OCI-LY1 (cell line): Measurements from ENCODE around the gene CCDC187.

Experiments used
- H2AFZ ChIP-seq: fragments of 200-600 bp; sonication (generic), shearing (Covaris generic); 2 replicates; pipeline ENCODE4 v1.6.0; 2014; ENCODE audit warnings: antibody characterized with exemption, mild to moderate bottlenecking, low read length
- H3F3A ChIP-seq: fragments of 200-600 bp; sonication (generic), shearing (Covaris generic); 2 replicates; pipeline ENCODE4 v1.6.0; 2014; ENCODE audit warnings: mild to moderate bottlenecking, antibody characterized with exemption, low read length, moderate library complexity; ENCODE audit not compliant: insufficient read depth
- H3K27ac ChIP-seq: fragments of 200-600 bp; sonication (generic); 2 replicates; pipeline ENCODE4 v1.5.1; 2014; ENCODE audit warnings: low read length, mixed run types, mild to moderate bottlenecking, low read depth; ENCODE audit not compliant: poor library complexity, severe bottlenecking
- H3K27me3 ChIP-seq: fragments of 200-600 bp; sonication (generic); 2 replicates; pipeline ENCODE4 v1.6.0; 2014; ENCODE audit warnings: antibody characterized with exemption, mild to moderate bottlenecking, low read length, moderate library complexity; ENCODE audit not compliant: insufficient read depth
- H3K36me3 ChIP-seq: fragments of 200-600 bp; sonication (generic); 2 replicates; pipeline ENCODE4 v1.6.1; 2014; ENCODE audit warnings: mild to moderate bottlenecking, antibody characterized with exemption, low read length, moderate library complexity, mixed read lengths; ENCODE audit not compliant: insufficient read depth
- H3K4me1 ChIP-seq: fragments of 200-600 bp; sonication (generic); 2 replicates; pipeline ENCODE4 v1.5.1; 2014; ENCODE audit warnings: mild to moderate bottlenecking, low read length, moderate library complexity; ENCODE audit not compliant: insufficient read depth, severe bottlenecking
- H3K4me2 ChIP-seq: fragments of 200-600 bp; sonication (generic), shearing (Covaris generic); 2 replicates; pipeline ENCODE4 v1.6.1; 2014; ENCODE audit warnings: low read length
- H3K4me3 ChIP-seq: fragments of 200-600 bp; sonication (generic); 2 replicates; pipeline ENCODE4 v1.5.1; 2014; ENCODE audit warnings: low read length, low read depth, mild to moderate bottlenecking, mixed read lengths; ENCODE audit not compliant: poor library complexity, severe bottlenecking
- H3K79me2 ChIP-seq: fragments of 200-600 bp; shearing (Covaris generic); 2 replicates; pipeline ENCODE4 v1.6.1; 2016; ENCODE audit warnings: mixed run types, low read length, mixed read lengths; ENCODE audit not compliant: insufficient read depth
- H3K9ac ChIP-seq: fragments of 200-600 bp; sonication (generic), shearing (Covaris generic); 2 replicates; pipeline ENCODE4 v1.6.1; 2014; ENCODE audit warnings: mild to moderate bottlenecking, low read length, mixed read lengths
- H3K9me2 ChIP-seq: fragments of 200-600 bp; sonication (generic), shearing (Covaris generic); 2 replicates; pipeline ENCODE4 v1.6.1; 2014; ENCODE audit warnings: low read depth, mild to moderate bottlenecking, low read length, mixed read lengths
- H3K9me3 ChIP-seq: fragments of 200-600 bp; shearing (Covaris generic); 2 replicates; pipeline ENCODE4 v1.6.1; 2014; ENCODE audit warnings: low read length, mixed read lengths
- H4K20me1 ChIP-seq: fragments of 200-600 bp; sonication (generic), shearing (Covaris generic); 2 replicates; pipeline ENCODE4 v1.6.0; 2016; ENCODE audit warnings: mild to moderate bottlenecking, low read length; ENCODE audit not compliant: insufficient read depth
- EZH2 ChIP-seq: fragments of 200-600 bp; sonication (generic), shearing (Covaris generic); IDR thresholded peaks from 2 replicates; pipeline ENCODE4 v1.8.0; 2017; ENCODE audit warnings: borderline replicate concordance, mixed run types, mild to moderate bottlenecking, antibody characterized with exemption, low read length, moderate library complexity, mixed read lengths
- TF ChIP-seq, protein P1 (sequence below): fragments of 200-600 bp; sonication (generic), shearing (Covaris generic); IDR thresholded peaks from 2 replicates; pipeline ENCODE4 v1.5.1; 2017; ENCODE audit warnings: mild to moderate bottlenecking, antibody characterized with exemption, low read length, moderate library complexity, mixed read lengths

Gene CCDC187

GRCh38 chr9:136332482-136332983, 28.6 kb upstream of the CCDC187 start:
- H3K36me3 ChIP-seq, result no peaks in the 10 kb centered on the region
- H3K27ac ChIP-seq, result no peak overlapping the region
- H3K79me2 ChIP-seq, result no peaks in the 10 kb centered on the region
- H4K20me1 ChIP-seq, result no peaks in the 10 kb centered on the region
- H3K4me2 ChIP-seq, result no peak overlapping the region
- H3K9me2 ChIP-seq, result no peaks in the 10 kb centered on the region
- H3K27me3 ChIP-seq, result peaks cover 2% of the 10 kb centered on the region; the same call in 1 of the 2 replicates
- H3K9ac ChIP-seq, result no peak overlapping the region
- H3K4me3 ChIP-seq, result no peak overlapping the region
- no peaks in the 10 kb centered on the region for H3K4me1 ChIP-seq
- no peaks in the 10 kb centered on the region for H3K9me3 ChIP-seq
- TF ChIP-seq, protein P1, sequence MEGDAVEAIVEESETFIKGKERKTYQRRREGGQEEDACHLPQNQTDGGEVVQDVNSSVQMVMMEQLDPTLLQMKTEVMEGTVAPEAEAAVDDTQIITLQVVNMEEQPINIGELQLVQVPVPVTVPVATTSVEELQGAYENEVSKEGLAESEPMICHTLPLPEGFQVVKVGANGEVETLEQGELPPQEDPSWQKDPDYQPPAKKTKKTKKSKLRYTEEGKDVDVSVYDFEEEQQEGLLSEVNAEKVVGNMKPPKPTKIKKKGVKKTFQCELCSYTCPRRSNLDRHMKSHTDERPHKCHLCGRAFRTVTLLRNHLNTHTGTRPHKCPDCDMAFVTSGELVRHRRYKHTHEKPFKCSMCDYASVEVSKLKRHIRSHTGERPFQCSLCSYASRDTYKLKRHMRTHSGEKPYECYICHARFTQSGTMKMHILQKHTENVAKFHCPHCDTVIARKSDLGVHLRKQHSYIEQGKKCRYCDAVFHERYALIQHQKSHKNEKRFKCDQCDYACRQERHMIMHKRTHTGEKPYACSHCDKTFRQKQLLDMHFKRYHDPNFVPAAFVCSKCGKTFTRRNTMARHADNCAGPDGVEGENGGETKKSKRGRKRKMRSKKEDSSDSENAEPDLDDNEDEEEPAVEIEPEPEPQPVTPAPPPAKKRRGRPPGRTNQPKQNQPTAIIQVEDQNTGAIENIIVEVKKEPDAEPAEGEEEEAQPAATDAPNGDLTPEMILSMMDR, result no peak
- no peak for TF ChIP-seq EZH2
- H2AFZ ChIP-seq, result no peak overlapping the region
- H3F3A ChIP-seq, result no peaks in the 10 kb centered on the region

DNA sequence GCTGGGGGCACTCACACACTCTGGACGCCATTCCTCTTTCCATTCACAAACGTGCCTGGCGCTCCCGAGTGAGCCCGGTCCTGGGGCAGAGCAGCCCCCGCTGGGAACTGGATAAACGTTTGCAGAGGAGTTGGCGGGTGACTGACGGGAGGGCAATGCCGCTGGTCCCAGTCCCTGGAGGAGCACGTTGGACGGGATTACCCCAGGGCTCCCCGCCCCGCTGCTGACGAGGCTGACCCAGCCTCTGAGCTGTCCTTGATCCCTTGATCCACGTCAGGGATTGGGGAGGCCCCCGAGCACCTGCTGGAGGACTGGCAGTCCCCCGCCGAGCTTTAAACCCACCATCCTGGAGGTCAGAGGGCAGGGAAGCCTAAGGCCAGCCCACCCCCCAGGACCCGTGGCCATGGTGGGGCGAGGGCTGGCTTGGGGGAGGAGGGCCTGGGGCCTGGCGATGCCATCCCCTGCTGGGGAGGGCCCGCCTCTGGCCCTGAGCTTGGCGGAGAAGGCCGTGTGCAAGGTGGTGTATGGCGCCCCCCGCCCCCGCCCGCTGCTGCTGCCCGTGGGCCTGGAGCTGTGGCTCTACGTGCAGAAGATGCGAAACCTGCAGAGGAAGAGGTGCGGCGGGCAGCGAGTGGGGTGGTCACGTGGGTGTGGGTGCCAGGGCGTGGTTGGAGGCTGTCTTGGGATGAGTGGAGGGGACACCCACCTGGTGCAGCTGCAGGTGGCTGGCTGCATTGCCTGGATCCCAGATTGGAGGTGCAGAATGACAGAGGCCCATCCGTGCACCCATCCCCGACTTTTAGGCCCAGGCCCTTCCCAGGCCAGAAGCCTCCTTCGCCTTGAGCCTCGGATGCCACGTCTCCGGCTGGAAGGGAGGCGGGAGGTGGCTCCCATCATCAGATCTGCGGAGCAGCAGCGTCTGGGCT, 27.9 kb upstream of the CCDC187 start:
- Histone ChIP-seq H3K79me2 (no peaks in the 10 kb centered on the region), H3K4me3 (no peak overlapping the region), H3K9ac (no peak overlapping the region), H3K9me2 (no peaks in the 10 kb centered on the region), H3K4me2 (no peak overlapping the region), H3K9me3 (no peaks in the 10 kb centered on the region), H3K36me3 (no peaks in the 10 kb centered on the region), H3K27ac (no peak overlapping the region), H3F3A (no peaks in the 10 kb centered on the region), H2AFZ (no peak overlapping the region), H4K20me1 (no peaks in the 10 kb centered on the region), H3K27me3 (no peaks in the 10 kb centered on the region; the same call in 1 of the 2 replicates), H3K4me1 (no peaks in the 10 kb centered on the region)
- TF ChIP-seq EZH2, result no peak
- TF ChIP-seq, protein P1, result no peak

- Histone ChIP-seq H3K79me2 (no peaks in the 10 kb centered on the region), H3K27me3 (no peaks in the 10 kb centered on the region; the same call in 1 of the 2 replicates), H3K9ac (no peak overlapping the region), H2AFZ (no peak overlapping the region), H3K9me2 (no peaks in the 10 kb centered on the region), H3K4me2 (no peak overlapping the region), H4K20me1 (no peaks in the 10 kb centered on the region), H3K4me1 (no peaks in the 10 kb centered on the region), H3K4me3 (no peak overlapping the region), H3K36me3 (no peaks in the 10 kb centered on the region), H3K27ac (no peak overlapping the region), H3K9me3 (no peaks in the 10 kb centered on the region), H3F3A (no peaks in the 10 kb centered on the region)
- no peak for TF ChIP-seq EZH2
- TF ChIP-seq, protein P1, result no peak
These were observed 27.1 kb upstream of the CCDC187 start for GRCh38 chr9:136331030-136331429.
